Fibroblast of peridontal ligament (primary cell): ENCODE data around the gene UBR2.
"Not testable (repeated sequence)": the region's sequence is repeated elsewhere in the genome, so short reads cannot be mapped to it uniquely, and the experiment has no call there.

Experiments
- DNase-seq: peaks from one replicate; pipeline ENCODE4 v3.0.0-alpha.2; 2010; ENCODE audit errors: extremely low read depth

UBR2 gene

DNA sequence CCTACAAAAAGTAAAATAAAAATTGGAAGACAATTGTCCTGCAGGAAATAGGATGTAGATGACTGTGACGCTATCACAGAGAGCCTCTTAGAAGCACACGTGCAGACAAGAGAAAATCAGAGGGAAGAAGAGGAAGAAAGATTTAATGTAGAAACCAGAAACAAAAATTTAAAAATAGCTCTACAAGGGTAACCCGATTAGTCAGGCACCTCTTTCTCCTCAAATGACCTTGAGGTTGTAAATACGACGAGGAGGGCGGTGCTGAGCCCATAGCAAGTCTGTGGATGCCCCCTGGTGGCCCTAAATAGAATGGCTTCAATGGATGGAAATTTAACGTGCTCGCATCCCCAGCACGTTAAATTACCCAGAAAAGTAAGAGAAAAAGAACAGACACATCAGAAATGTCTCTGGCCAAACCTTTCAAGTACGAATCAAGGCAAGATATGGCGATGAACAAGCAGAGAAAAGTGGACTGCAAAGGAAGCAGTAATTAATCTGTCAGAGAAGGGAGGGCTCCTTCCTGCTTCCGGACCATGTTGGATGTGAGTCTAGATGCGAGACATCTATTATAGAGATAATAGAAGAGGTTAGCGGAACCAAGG is 162.8 kb downstream of the UBR2 start:
- DNase-seq = peak; percentile 94

DNA sequence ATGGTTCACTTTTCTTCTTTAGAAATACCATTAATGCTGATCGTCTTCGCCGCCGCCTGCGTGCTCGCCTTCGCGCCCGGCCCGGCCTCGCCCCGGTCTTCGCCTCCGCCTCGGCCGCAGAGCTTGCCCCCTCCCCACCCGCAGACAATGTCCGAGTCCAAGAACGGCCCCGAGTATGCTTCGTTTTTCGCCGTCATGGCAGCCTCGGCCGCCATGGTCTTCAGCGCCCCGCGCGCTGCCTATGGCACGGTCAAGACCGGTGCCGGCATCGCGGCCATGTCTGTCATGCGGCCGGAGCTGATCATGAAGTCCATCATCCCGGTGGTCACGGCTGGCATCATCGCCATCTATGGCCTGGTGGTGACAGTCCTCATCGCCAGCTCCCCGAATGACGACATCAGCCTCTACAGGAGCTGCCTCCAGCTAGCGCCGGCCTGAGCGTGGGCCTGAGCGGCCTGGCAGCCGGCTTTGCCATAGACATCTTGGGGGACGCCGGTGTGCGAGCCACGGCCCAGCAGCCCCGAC is 163.3 kb downstream of the UBR2 start:
- DNase-seq = no peak

DNA sequence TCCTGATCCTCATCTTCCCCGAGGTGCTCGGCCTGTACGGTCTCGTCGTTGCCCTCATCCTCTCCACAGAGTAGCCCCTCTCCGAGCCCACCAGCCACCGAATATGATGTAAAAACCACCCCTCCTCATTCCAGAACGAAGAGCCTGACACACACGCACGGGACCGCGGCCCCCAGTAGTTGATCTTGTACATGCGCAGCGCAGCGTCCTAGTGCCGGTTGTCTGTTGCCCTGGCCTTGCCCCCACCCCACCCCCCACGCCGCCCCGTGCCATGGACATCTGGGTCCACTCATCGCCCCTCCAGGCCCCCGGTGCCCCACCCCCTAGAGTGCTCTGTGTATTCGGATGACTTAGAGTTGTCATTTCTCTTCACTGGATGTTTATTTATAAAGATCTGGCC is 163.8 kb downstream of the UBR2 start:
- no peak for DNase-seq

GRCh38 chr6:42729731-42730130 is 165.9 kb downstream of the UBR2 start:
- no peak for DNase-seq

- not testable (repeated sequence) for DNase-seq
These were observed 170.1 kb downstream of the UBR2 start for GRCh38 chr6:42733867-42734481.

GRCh38 chr6:42735976-42736375 is 172.1 kb downstream of the UBR2 start:
- no peak for DNase-seq

GRCh38 chr6:42740725-42741124 is 176.9 kb downstream of the UBR2 start:
- DNase-seq = peak; percentile 93

DNA sequence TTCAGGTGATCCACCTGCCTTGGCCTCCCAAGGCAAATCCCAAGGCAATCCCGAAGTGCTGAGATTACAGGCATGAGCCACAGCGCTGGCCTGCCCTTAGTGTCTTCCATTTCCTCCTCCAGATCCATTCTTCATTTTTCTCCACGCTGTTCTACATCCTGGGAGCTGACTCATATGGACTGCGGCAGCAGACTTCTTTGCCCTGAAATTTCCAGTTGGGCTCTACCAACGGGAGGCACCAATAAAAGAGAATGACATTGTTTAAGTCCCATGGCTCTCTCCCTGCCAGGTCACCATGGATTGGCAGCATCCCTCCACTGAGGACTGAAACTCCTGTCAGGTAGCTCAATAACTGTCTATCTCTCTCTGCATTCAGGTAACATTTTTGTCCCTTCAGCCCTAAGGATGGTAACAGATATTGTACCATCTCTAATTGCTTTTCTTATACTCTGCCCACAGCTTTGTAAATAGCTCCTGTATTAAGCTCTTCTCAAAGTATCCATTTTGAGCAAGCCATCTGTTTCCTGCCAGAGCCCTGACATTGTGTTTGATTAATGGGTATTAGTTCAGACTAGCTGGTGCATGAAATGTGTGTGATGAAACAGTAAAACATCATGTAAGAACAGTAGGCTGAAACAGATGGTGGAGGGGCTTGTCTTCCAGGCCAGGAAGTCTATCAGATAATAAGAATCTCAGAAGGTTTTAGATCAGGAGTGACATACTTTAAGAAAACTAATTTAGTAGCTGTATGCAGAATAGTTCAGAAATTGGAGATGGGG is 178.5 kb downstream of the UBR2 start:
- no peak for DNase-seq
